ENCODE measurements around the gene WRAP73. TPM values are rescaled to one million over a fixed set of nuclear protein-coding genes. Genes with fewer than 3 reads are reported as not detected.

The WRAP73 gene
- total RNA-seq, 1 experiment from 2014 or later, result 41.2 TPM

DNA sequence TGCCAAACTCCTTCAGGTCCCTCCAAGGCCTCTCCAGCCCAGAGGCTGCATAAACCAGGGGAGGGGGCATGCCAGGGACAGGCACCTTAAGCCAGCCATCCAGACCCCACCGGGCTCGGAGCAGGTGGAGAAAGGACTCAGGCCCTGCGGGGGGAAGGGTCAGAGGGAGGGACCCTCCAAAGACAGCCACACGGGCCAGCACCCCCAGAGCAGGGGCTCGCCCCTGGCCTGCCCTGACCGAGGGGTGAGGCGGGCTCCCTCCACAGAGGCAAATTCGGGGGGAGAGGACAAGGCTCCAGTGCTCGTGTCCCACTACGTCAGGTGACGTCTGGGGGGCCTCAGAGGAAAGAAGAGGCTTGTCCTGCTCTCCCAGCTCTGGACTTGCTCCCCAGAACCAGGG, 46.7 kb downstream of the WRAP73 start:
- ChIA-PET CTCF (no interaction called here), POLR2A (ENCODE audit: low non-redundant PET) (no interaction called here)
- no peak overlapping the region for H3K27ac ChIP-seq (ENCODE audit: low read depth, low read length, poor library complexity, severe bottlenecking)
- no peaks in the 10 kb centered on the region for H3K9me3 ChIP-seq (ENCODE audit: low read depth, low read length, poor library complexity, severe bottlenecking)
- DNase-seq (ENCODE audit: low spot score), result no peak
- TF ChIP-seq, protein P1, sequence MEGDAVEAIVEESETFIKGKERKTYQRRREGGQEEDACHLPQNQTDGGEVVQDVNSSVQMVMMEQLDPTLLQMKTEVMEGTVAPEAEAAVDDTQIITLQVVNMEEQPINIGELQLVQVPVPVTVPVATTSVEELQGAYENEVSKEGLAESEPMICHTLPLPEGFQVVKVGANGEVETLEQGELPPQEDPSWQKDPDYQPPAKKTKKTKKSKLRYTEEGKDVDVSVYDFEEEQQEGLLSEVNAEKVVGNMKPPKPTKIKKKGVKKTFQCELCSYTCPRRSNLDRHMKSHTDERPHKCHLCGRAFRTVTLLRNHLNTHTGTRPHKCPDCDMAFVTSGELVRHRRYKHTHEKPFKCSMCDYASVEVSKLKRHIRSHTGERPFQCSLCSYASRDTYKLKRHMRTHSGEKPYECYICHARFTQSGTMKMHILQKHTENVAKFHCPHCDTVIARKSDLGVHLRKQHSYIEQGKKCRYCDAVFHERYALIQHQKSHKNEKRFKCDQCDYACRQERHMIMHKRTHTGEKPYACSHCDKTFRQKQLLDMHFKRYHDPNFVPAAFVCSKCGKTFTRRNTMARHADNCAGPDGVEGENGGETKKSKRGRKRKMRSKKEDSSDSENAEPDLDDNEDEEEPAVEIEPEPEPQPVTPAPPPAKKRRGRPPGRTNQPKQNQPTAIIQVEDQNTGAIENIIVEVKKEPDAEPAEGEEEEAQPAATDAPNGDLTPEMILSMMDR (conservative IDR thresholded peaks at IDR 0.05; ENCODE audit: low read depth, low read length), result no peak
- no peak for TF ChIP-seq EZH2 (IDR thresholded peaks at IDR 0.05; ENCODE audit: borderline replicate concordance, low read depth, low read length, poor library complexity, severe bottlenecking)
- H3K27me3 ChIP-seq (replicated peaks; ENCODE audit: insufficient read depth, low read depth, low read length, poor library complexity), result no peaks in the 10 kb centered on the region
- no peak overlapping the region for H3K4me3 ChIP-seq (ENCODE audit: low read depth, low read length, poor library complexity, severe bottlenecking)
- no peaks in the 10 kb centered on the region for H3K36me3 ChIP-seq (ENCODE audit: insufficient read depth, low read length, poor library complexity, severe bottlenecking)
- no TSS peak for BruUV-seq (replicated peaks)
- no peaks in the 10 kb centered on the region for H3K4me1 ChIP-seq (ENCODE audit: insufficient read depth, low read length, poor library complexity, severe bottlenecking)
- intact Hi-C loops (cut with micrococcal nuclease; ENCODE audit: unreplicated experiment), result no loop called here

DNA sequence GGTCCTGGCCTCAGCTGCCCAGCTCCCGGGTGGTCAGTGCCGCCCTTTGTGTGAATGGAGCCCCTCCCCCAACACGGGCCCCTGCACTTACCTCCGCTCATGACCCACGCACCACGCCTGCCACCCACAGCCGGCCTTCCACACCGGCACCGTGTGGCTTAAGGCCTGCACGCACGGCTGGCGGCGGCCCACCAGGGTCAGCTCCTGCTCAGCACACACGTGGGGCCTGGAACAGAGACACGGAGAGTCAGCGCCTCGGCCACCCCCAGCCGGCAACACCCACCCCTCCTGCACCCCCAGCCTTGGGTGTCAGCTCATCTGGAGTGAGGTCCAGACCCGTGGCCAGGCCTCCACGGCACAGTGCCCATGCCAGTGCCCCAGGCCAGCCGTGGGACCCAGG, 47.5 kb downstream of the WRAP73 start:
- TF ChIP-seq EZH2 (IDR thresholded peaks at IDR 0.05; ENCODE audit: borderline replicate concordance, low read depth, low read length, poor library complexity, severe bottlenecking), result no peak
- TF ChIP-seq, protein P1 (conservative IDR thresholded peaks at IDR 0.05; ENCODE audit: low read depth, low read length), result no peak
- no TSS peak for BruUV-seq (replicated peaks)
- ChIA-PET POLR2A (ENCODE audit: low non-redundant PET) (no interaction called here), CTCF (no interaction called here)
- Histone ChIP-seq H3K9me3 (ENCODE audit: low read depth, low read length, poor library complexity, severe bottlenecking) (no peaks in the 10 kb centered on the region), H3K4me3 (ENCODE audit: low read depth, low read length, poor library complexity, severe bottlenecking) (no peak overlapping the region), H3K4me1 (ENCODE audit: insufficient read depth, low read length, poor library complexity, severe bottlenecking) (no peaks in the 10 kb centered on the region), H3K36me3 (ENCODE audit: insufficient read depth, low read length, poor library complexity, severe bottlenecking) (no peaks in the 10 kb centered on the region), H3K27me3 (replicated peaks; ENCODE audit: insufficient read depth, low read depth, low read length, poor library complexity) (no peaks in the 10 kb centered on the region), H3K27ac (ENCODE audit: low read depth, low read length, poor library complexity, severe bottlenecking) (no peak overlapping the region)
- no peak for DNase-seq (ENCODE audit: low spot score)
- intact Hi-C loops (cut with micrococcal nuclease; ENCODE audit: unreplicated experiment), result no loop called here

DNA sequence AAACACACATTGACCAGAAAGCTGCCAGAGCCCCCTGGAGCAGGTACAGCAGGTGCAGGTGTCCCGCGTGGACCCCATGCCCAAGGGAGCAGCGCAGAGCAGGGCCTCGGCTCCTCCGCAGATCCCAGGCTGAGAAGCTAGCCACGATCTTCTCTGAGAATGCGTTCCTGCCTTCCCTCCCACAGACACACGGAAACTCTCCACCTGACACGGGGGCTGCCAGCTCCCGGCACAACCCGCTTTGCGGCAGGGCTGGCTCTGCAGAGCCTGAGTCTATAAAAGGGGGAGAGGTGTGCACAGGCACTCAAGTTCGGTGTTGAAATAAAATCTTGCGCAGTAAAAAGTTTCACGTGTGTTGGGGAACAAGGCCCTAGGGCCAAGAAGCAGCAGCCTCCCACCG, 48.2 kb downstream of the WRAP73 start:
- H3K9me3 ChIP-seq (ENCODE audit: low read depth, low read length, poor library complexity, severe bottlenecking), result no peaks in the 10 kb centered on the region
- no peaks in the 10 kb centered on the region for H3K27me3 ChIP-seq (replicated peaks; ENCODE audit: insufficient read depth, low read depth, low read length, poor library complexity)
- ChIA-PET POLR2A (ENCODE audit: low non-redundant PET) (no interaction called here), CTCF (no interaction called here)
- DNase-seq (ENCODE audit: low spot score), result no peak
- H3K4me3 ChIP-seq (ENCODE audit: low read depth, low read length, poor library complexity, severe bottlenecking), result no peak overlapping the region
- H3K4me1 ChIP-seq (ENCODE audit: insufficient read depth, low read length, poor library complexity, severe bottlenecking), result no peaks in the 10 kb centered on the region
- H3K36me3 ChIP-seq (ENCODE audit: insufficient read depth, low read length, poor library complexity, severe bottlenecking), result no peaks in the 10 kb centered on the region
- H3K27ac ChIP-seq (ENCODE audit: low read depth, low read length, poor library complexity, severe bottlenecking), result no peak overlapping the region
- TF ChIP-seq, protein P1 (conservative IDR thresholded peaks at IDR 0.05; ENCODE audit: low read depth, low read length), result no peak
- TF ChIP-seq EZH2 (IDR thresholded peaks at IDR 0.05; ENCODE audit: borderline replicate concordance, low read depth, low read length, poor library complexity, severe bottlenecking), result no peak
- intact Hi-C loops (cut with micrococcal nuclease; ENCODE audit: unreplicated experiment), result no loop called here
- no TSS peak for BruUV-seq (replicated peaks)
